Parathyroid adenoma (tissue), 2 donors: ENCODE measurements around the gene PNRC2.

Source experiments
- H2AFZ ChIP-seq: fragments of 300-600 bp; sonication (generic); one replicate; pipeline ENCODE4 v1.7.0; 2017; ENCODE audit warnings: antibody characterized with exemption, mild to moderate bottlenecking
- H3K27ac ChIP-seq: fragments of 300-600 bp; sonication (generic); one replicate; pipeline ENCODE4 v1.7.0; 2017
- H3K27me3 ChIP-seq: fragments of 300-600 bp; sonication (generic); one replicate; pipeline ENCODE4 v1.7.0; 2017; ENCODE audit warnings: low read length; ENCODE audit not compliant: control insufficient read depth, insufficient read depth
- H3K36me3 ChIP-seq: fragments of 300-600 bp; sonication (generic); one replicate; pipeline ENCODE4 v1.7.0; 2017; ENCODE audit warnings: low read length; ENCODE audit not compliant: control insufficient read depth, insufficient read depth
- H3K4me1 ChIP-seq: fragments of 300-600 bp; sonication (generic); one replicate; pipeline ENCODE4 v1.7.0; 2017; ENCODE audit warnings: control low read depth
- H3K4me2 ChIP-seq: fragments of 300-600 bp; sonication (generic); one replicate; pipeline ENCODE4 v1.7.0; 2017; ENCODE audit warnings: low read length
- H3K4me3 ChIP-seq: fragments of 300-600 bp; sonication (generic); one replicate; pipeline ENCODE4 v1.7.0; 2017; ENCODE audit warnings: low read depth, low read length
- H3K79me2 ChIP-seq: fragments of 300-600 bp; sonication (generic); one replicate; pipeline ENCODE4 v1.7.0; 2017; ENCODE audit warnings: control low read depth
- H3K9ac ChIP-seq: fragments of 300-600 bp; sonication (generic); one replicate; pipeline ENCODE4 v1.7.0; 2017; ENCODE audit warnings: mild to moderate bottlenecking
- H3K9me3 ChIP-seq: fragments of 300-600 bp; sonication (generic); one replicate; pipeline ENCODE4 v1.7.0; 2017; ENCODE audit warnings: low read length; ENCODE audit not compliant: control insufficient read depth
- CTCF ChIP-seq: fragments of 300-600 bp; sonication (generic); IDR thresholded peaks from one replicate; pipeline ENCODE4 v1.7.0; 2017; ENCODE audit warnings: antibody characterized with exemption, mild to moderate bottlenecking
- donor health status: primary hyperparathyroidism.

PNRC2 gene

GRCh38 chr1:23922321-23922943 lies 37.2 kb upstream of the PNRC2 start:
- Histone ChIP-seq H3K4me2 (no peak overlapping the region), H3K4me3 (no peak overlapping the region), H3K9ac (no peak overlapping the region), H2AFZ (no peak overlapping the region), H3K36me3 (no peaks in the 10 kb centered on the region), H3K4me1 (peaks cover 2% of the 10 kb centered on the region), H3K27me3 (no peaks in the 10 kb centered on the region), H3K9me3 (no peaks in the 10 kb centered on the region), H3K27ac (no peak overlapping the region), H3K79me2 (no peaks in the 10 kb centered on the region)
- no peak for TF ChIP-seq CTCF

GRCh38 chr1:23923592-23924499 lies 35.8 kb upstream of the PNRC2 start:
- no peak overlapping the region for H3K4me3 ChIP-seq
- no peak for TF ChIP-seq CTCF

GRCh38 chr1:23924601-23925000 lies 35.0 kb upstream of the PNRC2 start:
- Histone ChIP-seq H3K79me2 (no peaks in the 10 kb centered on the region), H3K4me3 (no peak overlapping the region), H3K9ac (no peak overlapping the region), H2AFZ (no peak overlapping the region), H3K27ac (no peak overlapping the region), H3K27me3 (no peaks in the 10 kb centered on the region), H3K4me2 (no peak overlapping the region), H3K4me1 (peaks cover 2% of the 10 kb centered on the region), H3K9me3 (no peaks in the 10 kb centered on the region), H3K36me3 (no peaks in the 10 kb centered on the region)
- TF ChIP-seq CTCF = no peak

More at GRCh38 chr1:23923592-23924499, 35.8 kb upstream of the PNRC2 start:
- peaks cover 2% of the 10 kb centered on the region for H3K4me1 ChIP-seq
- peak overlapping the region; percentile 60 for H2AFZ ChIP-seq
- no peaks in the 10 kb centered on the region for H3K9me3 ChIP-seq
- H3K9ac ChIP-seq = no peak overlapping the region
- no peak overlapping the region for H3K4me2 ChIP-seq
- H3K79me2 ChIP-seq = no peaks in the 10 kb centered on the region
- H3K36me3 ChIP-seq = no peaks in the 10 kb centered on the region
- H3K27me3 ChIP-seq = no peaks in the 10 kb centered on the region
- H3K27ac ChIP-seq = no peak overlapping the region

GRCh38 chr1:23925279-23925678 lies 34.3 kb upstream of the PNRC2 start:
- H3K4me1 ChIP-seq = peaks cover under 1% of the 10 kb centered on the region
- no peak overlapping the region for H2AFZ ChIP-seq
- no peaks in the 10 kb centered on the region for H3K36me3 ChIP-seq
- H3K9ac ChIP-seq = no peak overlapping the region
- TF ChIP-seq CTCF = no peak
- no peaks in the 10 kb centered on the region for H3K27me3 ChIP-seq
- no peaks in the 10 kb centered on the region for H3K79me2 ChIP-seq
- no peak overlapping the region for H3K4me3 ChIP-seq
- no peak overlapping the region for H3K4me2 ChIP-seq
- H3K9me3 ChIP-seq = no peaks in the 10 kb centered on the region
- H3K27ac ChIP-seq = no peak overlapping the region
